ENCODE measurements around the gene OR6Q1.

GRCh38 chr11:58039589-58039988, 8.8 kb downstream of the OR6Q1 start:
- TF ChIP-seq, protein P1, sequence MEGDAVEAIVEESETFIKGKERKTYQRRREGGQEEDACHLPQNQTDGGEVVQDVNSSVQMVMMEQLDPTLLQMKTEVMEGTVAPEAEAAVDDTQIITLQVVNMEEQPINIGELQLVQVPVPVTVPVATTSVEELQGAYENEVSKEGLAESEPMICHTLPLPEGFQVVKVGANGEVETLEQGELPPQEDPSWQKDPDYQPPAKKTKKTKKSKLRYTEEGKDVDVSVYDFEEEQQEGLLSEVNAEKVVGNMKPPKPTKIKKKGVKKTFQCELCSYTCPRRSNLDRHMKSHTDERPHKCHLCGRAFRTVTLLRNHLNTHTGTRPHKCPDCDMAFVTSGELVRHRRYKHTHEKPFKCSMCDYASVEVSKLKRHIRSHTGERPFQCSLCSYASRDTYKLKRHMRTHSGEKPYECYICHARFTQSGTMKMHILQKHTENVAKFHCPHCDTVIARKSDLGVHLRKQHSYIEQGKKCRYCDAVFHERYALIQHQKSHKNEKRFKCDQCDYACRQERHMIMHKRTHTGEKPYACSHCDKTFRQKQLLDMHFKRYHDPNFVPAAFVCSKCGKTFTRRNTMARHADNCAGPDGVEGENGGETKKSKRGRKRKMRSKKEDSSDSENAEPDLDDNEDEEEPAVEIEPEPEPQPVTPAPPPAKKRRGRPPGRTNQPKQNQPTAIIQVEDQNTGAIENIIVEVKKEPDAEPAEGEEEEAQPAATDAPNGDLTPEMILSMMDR (conservative IDR thresholded peaks at IDR 0.05; ENCODE audit: low read length): no peak
- TF ChIP-seq EZH2phosphoT487 (IDR thresholded peaks at IDR 0.05; ENCODE audit: borderline replicate concordance): no peak

Measured in Loucy (cell line).